GM12892 (cell line): ENCODE measurements around the gene C12orf56.

Experiments
- POLR2A ChIP-seq: IDR thresholded peaks from 2 replicates; pipeline ENCODE4 v1.6.1; 2011; ENCODE audit warnings: low read depth, low read length, control low read depth
- POLR2AphosphoS5 ChIP-seq: IDR thresholded peaks from 2 replicates; pipeline ENCODE4 v1.6.1; 2011; ENCODE audit warnings: low read depth, low read length, control low read depth

DNA sequence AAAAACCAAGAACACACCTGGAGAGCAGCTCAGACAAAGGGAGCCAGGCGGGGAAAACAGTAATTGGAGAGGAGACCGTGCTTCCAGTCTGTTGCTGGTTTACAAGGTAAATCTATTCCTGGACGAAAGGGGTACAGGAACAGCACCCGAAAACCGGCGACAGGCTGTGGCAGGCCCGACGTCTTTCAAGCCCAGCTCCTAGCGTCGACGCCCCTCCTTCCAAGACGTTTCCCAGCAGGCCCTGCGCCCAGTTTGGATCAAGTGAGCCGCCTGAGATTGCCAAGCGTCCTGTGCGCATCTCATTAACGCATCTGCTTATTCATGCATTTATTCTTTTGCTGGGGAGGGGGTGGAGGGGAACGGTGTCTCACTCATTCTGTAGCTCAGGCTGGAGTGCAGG, 1.4 kb downstream of the C12orf56 start:
- TF ChIP-seq POLR2AphosphoS5: no peak
- no peak for TF ChIP-seq POLR2A
